ENCODE results near the gene FKRP.
A peak's percentile ranks its signal among the peaks of the same experiment; 100 is the strongest.

The FKRP gene

GRCh38 chr19:46732172-46732938 is 13.5 kb upstream of the FKRP start:
- DNase-seq: no peak

DNA sequence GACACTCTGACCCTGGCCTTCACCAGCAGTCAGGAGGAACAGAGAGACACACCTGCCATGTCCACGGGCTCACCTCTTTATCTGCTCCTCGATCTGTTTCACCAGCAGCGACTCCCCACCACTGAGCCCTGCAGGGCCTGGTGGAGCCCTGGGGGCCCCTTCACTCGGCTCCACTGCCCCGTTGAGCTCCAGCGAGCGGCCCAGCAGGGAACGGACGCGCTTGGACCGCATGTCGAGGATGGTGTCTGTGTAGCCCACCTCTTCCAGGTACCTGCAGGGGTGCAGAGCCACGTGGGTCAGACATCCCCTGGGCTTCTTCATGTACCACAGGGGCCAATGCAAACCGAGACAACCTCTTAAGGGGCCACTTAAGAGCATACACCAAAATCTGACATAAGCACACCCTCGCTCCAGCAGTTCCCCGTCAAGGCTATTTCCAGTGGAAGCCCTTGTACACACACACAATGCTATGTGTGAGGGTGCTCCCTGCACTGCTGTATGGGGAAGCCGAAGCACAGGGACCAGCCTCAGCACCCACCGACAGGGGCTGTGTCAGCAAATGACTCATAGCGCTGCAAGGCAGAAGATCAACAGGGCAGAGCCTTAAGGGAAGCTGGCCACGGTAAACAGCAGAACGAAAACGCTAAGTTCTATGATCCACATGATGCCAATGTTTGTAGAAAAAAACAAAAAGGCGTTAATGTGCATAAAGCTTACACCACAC is 12.7 kb upstream of the FKRP start:
- DNase-seq: no peak

GRCh38 chr19:46733690-46734292 is 12.1 kb upstream of the FKRP start:
- no peak for DNase-seq

DNA sequence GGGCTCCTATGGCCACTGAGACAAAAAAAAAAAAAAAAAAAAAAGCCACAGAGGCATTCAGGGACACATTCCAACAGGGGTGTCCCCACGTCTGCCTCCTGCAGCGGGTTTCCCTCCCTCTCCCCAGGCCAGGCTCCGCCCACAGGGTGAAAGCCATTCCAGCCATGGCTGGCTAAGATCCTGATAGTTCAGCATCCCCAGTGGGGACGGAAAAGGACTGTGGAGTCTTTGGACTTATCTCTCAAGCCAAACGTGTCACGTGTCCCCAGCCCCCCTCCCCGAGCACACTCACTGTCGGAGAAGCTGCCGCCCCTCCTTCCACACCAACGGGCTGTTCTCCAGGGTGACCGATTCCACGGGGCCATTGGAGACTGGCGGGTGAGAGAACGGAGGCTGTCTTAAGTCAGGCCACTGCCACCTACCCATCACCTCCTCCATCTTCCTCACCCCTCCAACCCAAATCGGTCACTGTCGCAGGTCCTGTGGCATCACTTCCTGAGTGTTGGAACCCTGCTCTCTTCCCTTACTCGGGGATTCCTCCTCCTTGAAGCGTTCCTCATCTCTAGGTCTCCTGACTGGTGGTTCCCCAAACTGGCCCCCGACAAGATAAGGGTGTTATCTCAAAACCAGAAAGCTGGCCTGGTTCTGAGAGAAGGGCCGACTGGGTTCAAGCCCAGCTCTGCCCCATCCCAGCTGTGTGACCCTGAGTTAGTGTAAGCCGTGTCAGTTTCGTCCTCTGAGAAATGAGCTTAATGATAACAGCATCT is 9.1 kb upstream of the FKRP start:
- no peak for DNase-seq

- DNase-seq: no peak
These were observed 8.6 kb upstream of the FKRP start for GRCh38 chr19:46737298-46737654.

- DNase-seq: no peak
These were observed 8.1 kb upstream of the FKRP start for GRCh38 chr19:46737761-46738171.

DNA sequence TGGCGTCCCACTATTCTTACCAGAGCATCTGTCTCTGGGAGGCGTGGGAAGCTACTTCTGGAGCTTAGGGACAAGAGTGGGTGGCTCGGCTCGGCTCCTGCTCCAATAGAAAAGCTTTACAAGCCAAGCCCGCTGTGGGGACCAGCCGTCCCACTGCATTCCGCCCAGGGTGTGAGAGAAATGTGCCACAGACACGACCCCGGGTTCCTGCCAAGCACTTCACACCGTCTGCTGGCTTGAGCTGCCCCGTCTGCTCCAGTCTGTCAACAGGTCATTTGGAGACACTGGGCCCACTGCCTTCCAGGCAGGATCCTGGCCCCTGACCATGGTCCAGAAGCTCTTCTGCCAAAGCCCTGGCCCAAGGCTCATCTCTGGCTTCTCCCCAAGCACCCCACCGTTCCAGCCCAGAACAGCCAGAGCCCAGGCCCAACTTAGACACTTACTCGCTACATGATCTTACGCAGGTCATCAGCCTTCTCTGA is 6.5 kb upstream of the FKRP start:
- DNase-seq: no peak

GRCh38 chr19:46741447-46741846 is 4.4 kb upstream of the FKRP start:
- DNase-seq: no peak

- no peak for DNase-seq
These were observed 2.9 kb upstream of the FKRP start for GRCh38 chr19:46742926-46743480.

DNA sequence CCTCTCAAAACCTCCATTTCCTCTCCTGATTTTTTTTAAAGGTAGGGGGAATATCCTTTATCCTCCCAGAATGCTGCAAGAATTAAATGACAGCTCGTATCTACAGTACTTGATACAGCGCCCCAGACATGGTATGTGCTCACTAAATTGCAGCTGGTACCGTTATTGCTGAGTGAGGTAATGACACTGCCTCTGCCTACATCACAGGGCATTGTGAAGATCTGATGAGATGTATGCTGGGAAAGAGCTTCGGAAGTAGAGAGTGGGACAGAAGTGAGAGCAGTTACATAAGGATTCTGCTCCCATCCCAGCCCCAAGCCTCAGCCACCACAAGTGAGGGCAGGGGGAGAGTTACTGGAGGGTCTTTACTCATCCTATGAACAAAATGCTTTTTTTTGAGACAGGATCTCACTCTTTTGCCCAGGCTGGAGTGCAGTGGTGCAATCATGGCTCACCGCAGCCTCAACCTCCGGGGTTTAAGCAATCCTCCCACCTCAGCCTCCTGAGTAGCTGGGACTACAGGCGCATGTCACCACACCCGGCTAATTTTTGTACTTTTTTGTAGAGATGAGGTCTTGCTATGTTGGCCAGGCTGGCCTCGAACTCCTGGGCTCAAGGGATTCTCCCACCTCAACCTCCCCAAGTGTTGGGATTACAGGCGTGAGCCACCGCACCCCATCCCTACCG is 1.7 kb upstream of the FKRP start:
- DNase-seq: no peak

GRCh38 chr19:46745030-46745429 is 827 bp upstream of the FKRP start:
- DNase-seq: no peak

- peak; percentile 72 for DNase-seq
These were observed 612 bp downstream of the FKRP start, which contains the start of gene STRN4 for GRCh38 chr19:46746281-46747057. TSS of gene STRN4 (minus strand) at chr19:46746450. CDS start at chr19:46746430, 20 bp downstream.

GRCh38 chr19:46748325-46749109 is 2.7 kb downstream of the FKRP start:
- DNase-seq: no peak

DNA sequence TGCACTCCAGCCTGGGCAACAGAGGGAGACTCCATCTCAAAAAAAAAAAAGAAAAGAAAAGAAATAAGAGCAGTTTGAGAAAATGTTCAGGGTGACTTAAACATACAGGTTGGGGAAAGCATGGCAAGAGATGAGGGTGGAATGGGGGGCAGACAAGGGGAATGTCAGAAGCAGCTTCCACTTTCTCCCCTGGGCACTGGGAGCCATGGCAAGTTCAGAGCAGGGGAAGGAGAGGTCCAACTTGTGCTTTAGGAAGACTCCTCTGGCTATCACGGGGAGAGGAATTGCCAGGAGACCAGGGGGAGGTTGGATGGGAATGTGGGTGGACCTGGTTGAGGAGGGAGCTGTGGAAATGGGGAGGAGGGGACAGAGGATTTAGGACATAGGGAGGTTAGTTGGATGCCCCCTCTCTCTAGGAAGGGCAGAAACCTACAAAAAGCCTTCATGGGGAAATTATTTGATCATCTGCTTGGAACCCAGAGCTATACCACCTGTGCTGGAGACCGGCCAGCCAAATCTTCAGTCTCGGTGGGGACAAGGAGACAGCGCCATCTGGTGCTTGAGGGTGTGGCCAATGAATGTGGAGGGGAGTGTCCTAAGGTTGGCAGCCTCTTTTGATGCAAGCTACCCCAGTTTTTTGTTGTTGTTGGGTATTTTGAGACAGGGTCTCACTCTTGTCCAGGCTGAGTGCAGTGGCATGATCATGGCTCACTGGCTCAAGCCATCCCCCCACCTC is 7.7 kb downstream of the FKRP start:
- DNase-seq: peak; percentile 26

DNA sequence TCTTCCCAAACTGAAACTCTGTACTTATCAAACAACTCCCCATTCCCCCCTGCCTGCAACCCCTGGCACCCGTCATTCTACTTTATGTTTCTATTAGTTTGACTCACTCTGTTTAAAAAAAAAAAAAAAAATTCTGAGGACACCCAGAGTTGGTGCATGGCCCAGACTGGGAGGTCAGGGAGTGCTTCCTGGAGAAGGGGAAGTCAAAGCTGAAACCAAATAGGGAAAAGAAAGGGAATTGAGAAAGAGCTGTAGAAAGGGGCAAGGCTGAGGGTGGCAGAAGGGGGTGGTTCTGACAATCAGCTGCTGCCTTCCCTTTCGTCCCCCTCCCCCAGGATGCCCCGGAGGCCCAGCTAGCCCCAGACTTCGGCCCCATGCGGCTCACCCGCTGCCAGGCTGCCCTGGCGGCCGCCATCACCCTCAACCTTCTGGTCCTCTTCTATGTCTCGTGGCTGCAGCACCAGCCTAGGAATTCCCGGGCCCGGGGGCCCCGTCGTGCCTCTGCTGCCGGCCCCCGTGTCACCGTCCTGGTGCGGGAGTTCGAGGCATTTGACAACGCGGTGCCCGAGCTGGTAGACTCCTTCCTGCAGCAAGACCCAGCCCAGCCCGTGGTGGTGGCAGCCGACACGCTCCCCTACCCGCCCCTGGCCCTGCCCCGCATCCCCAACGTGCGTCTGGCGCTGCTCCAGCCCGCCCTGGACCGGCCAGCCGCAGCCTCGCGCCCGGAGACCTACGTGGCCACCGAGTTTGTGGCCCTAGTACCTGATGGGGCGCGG is 9.4 kb downstream of the FKRP start:
- DNase-seq: no peak

DNA sequence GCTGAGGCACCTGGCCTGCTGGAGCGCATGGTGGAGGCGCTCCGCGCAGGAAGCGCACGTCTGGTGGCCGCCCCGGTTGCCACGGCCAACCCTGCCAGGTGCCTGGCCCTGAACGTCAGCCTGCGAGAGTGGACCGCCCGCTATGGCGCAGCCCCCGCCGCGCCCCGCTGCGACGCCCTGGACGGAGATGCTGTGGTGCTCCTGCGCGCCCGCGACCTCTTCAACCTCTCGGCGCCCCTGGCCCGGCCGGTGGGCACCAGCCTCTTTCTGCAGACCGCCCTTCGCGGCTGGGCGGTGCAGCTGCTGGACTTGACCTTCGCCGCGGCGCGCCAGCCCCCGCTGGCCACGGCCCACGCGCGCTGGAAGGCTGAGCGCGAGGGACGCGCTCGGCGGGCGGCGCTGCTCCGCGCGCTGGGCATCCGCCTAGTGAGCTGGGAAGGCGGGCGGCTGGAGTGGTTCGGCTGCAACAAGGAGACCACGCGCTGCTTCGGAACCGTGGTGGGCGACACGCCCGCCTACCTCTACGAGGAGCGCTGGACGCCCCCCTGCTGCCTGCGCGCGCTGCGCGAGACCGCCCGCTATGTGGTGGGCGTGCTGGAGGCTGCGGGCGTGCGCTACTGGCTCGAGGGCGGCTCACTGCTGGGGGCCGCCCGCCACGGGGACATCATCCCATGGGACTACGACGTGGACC is 10.1 kb downstream of the FKRP start:
- no peak for DNase-seq

- no peak for DNase-seq
These were observed 10.7 kb downstream of the FKRP start for GRCh38 chr19:46756544-46756888.

DNA sequence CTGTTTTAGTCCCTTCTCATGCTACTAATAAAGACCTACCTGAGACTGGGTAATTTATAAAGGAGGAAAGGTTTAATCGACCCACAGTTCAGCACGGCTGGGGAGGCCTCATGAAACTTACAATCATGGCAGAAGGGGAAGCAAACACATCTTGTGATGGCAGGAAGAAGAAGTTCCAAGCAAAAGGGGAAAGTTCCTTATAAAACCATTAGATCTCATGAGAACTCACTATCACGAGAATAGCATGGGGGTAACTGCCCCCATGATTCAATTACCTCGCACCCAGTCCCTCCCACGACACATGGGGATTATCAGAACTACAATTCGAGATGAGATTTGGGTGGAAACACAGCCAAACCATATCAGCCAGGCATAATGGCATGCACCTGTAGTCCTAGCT is 13.3 kb downstream of the FKRP start:
- no peak for DNase-seq
